ENCODE data around the gene KRTAP4-12.
"Not testable (repeated sequence)": the region's sequence is repeated elsewhere in the genome, so short reads cannot be mapped to it uniquely, and the experiment has no call there.

DNA sequence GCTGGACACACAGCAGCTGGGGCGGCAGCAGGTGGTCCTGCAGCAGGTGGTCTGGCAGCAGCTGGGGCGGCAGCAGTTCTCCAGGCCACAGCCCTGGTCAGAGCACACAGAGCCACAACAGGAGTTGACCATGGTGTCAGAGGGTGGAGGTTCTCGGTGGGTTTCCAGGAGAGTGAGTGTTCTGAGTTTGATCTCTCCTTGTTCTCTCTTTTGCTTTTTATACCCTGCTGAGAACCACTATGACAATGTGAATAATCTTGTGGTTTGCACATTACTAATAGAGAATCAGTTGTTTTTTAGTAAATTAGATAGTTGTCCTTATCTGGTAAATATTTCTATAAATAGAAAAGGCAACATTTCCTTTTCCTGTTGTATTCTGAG, at the start of gene KRTAP4-12:
- not testable (repeated sequence) for TF ChIP-seq POLR2A (IDR thresholded peaks at IDR 0.05)
- TF ChIP-seq, protein P1, sequence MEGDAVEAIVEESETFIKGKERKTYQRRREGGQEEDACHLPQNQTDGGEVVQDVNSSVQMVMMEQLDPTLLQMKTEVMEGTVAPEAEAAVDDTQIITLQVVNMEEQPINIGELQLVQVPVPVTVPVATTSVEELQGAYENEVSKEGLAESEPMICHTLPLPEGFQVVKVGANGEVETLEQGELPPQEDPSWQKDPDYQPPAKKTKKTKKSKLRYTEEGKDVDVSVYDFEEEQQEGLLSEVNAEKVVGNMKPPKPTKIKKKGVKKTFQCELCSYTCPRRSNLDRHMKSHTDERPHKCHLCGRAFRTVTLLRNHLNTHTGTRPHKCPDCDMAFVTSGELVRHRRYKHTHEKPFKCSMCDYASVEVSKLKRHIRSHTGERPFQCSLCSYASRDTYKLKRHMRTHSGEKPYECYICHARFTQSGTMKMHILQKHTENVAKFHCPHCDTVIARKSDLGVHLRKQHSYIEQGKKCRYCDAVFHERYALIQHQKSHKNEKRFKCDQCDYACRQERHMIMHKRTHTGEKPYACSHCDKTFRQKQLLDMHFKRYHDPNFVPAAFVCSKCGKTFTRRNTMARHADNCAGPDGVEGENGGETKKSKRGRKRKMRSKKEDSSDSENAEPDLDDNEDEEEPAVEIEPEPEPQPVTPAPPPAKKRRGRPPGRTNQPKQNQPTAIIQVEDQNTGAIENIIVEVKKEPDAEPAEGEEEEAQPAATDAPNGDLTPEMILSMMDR (IDR thresholded peaks at IDR 0.05): not testable (repeated sequence)

Measured in testis (tissue), 2 donors.